TTC549 (cell line): ENCODE results near the gene KRT86.
"Not testable (repeated sequence)": the region's sequence is repeated elsewhere in the genome, so short reads cannot be mapped to it uniquely, and the experiment has no call there.

Experiments used
- FAIRE-seq: peaks from 2 replicates; lab custom pipeline; 2012; peaks lifted over from hg19 to GRCh38; lab: Jason Lieb, UNC

Gene KRT86

GRCh38 chr12:52294803-52295202 is 20.4 kb downstream of the KRT86 start:
- no peak for FAIRE-seq

GRCh38 chr12:52295663-52296062 is 21.2 kb downstream of the KRT86 start:
- no peak for FAIRE-seq

- FAIRE-seq = no peak
These were observed 22.2 kb downstream of the KRT86 start for GRCh38 chr12:52296572-52297215.

GRCh38 chr12:52298677-52299190 is 24.3 kb downstream of the KRT86 start:
- no peak for FAIRE-seq

GRCh38 chr12:52300796-52301691 is 26.6 kb downstream of the KRT86 start:
- no peak for FAIRE-seq

- not testable (repeated sequence) for FAIRE-seq
These were observed 27.3 kb downstream of the KRT86 start for GRCh38 chr12:52301721-52302120.

GRCh38 chr12:52302242-52302914 is 27.9 kb downstream of the KRT86 start:
- not testable (repeated sequence) for FAIRE-seq

- FAIRE-seq = not testable (repeated sequence)
These were observed 30.5 kb downstream of the KRT86 start for GRCh38 chr12:52304941-52305411.

- no peak for FAIRE-seq
These were observed 31.7 kb downstream of the KRT86 start for GRCh38 chr12:52305921-52306705.

GRCh38 chr12:52306731-52307130 is 32.3 kb downstream of the KRT86 start:
- no peak for FAIRE-seq

GRCh38 chr12:52307836-52308805 is 33.7 kb downstream of the KRT86 start:
- no peak for FAIRE-seq

- no peak for FAIRE-seq
These were observed 34.5 kb downstream of the KRT86 start for GRCh38 chr12:52308806-52309425.

GRCh38 chr12:52310622-52311284 is 36.3 kb downstream of the KRT86 start:
- FAIRE-seq = no peak

GRCh38 chr12:52311285-52311648 is 36.8 kb downstream of the KRT86 start:
- FAIRE-seq = no peak

GRCh38 chr12:52312086-52312485 is 37.6 kb downstream of the KRT86 start:
- FAIRE-seq = no peak

- no peak for FAIRE-seq
These were observed 39.0 kb downstream of the KRT86 start for GRCh38 chr12:52313461-52313860.

GRCh38 chr12:52313926-52314325 is 39.5 kb downstream of the KRT86 start:
- no peak for FAIRE-seq

GRCh38 chr12:52314511-52314910 is 40.1 kb downstream of the KRT86 start:
- no peak for FAIRE-seq

GRCh38 chr12:52315721-52316120 is 41.3 kb downstream of the KRT86 start:
- not testable (repeated sequence) for FAIRE-seq

GRCh38 chr12:52316290-52316689 is 41.8 kb downstream of the KRT86 start:
- no peak for FAIRE-seq
